IMR-90 (cell line): ENCODE measurements around the gene CDKN2D. TPM values are rescaled to one million over a fixed set of nuclear protein-coding genes. Genes with fewer than 3 reads are reported as not detected.
"Not testable (repeated sequence)": the region's sequence is repeated elsewhere in the genome, so short reads cannot be mapped to it uniquely, and the experiment has no call there.

ENCODE experiments used
- ATAC-seq: fragments of 200-7000 bp; cut with Tn5 transposase; 2 replicates; pipeline ENCODE4 v1.9.1; 2020; ENCODE audit warnings: low read depth, mild to moderate bottlenecking, moderate library complexity
- BruUV-seq: library from RNA; stranded (reverse); fragments of 400-500 nt; replicated peaks from 2 replicates; lab custom pipeline; 2021; lab: Mats Ljungman, UMichigan
- CTCF ChIA-PET: fragments of 300-600 bp; formaldehyde crosslinking; extraction: SDS; loops from one replicate; lab custom pipeline; 2021; ENCODE audit warnings: antibody characterized with exemption; lab: Yijun Ruan, JAX
- POLR2A ChIA-PET: fragments of 300-600 bp; sonication (Branson Sonifier 250); formaldehyde crosslinking; loops from one replicate; lab custom pipeline; 2022; ENCODE audit warnings: antibody characterized with exemption; ENCODE audit not compliant: unreplicated experiment; lab: Charles Lee
- DNase-seq: peaks from one replicate; pipeline ENCODE4 v3.0.0; 2013
- H2AFZ ChIP-seq: replicated peaks from 2 replicates; pipeline ENCODE3; 2013; ENCODE audit warnings: low read length, mild to moderate bottlenecking; ENCODE audit not compliant: poor library complexity
- H2AK5ac ChIP-seq: 2 replicates; pipeline ENCODE4 v1.6.1; 2013; ENCODE audit warnings: low read depth, low read length, inconsistent platforms
- H2AK9ac ChIP-seq: replicated peaks from 2 replicates; pipeline ENCODE3; 2013; ENCODE audit warnings: mild to moderate bottlenecking, low read depth, low read length, moderate library complexity; ENCODE audit not compliant: poor library complexity
- H2BK120ac ChIP-seq: 2 replicates; pipeline ENCODE4 v1.6.1; 2013; ENCODE audit warnings: low read depth, low read length, inconsistent platforms
- H2BK15ac ChIP-seq: 3 replicates; pipeline ENCODE4 v1.6.1; 2013; ENCODE audit warnings: low read depth, low read length, inconsistent platforms
- H2BK20ac ChIP-seq: 2 replicates; pipeline ENCODE4 v1.6.1; 2013; ENCODE audit warnings: low read depth, mild to moderate bottlenecking, inconsistent platforms, low read length, moderate library complexity
- H2BK5ac ChIP-seq: 2 replicates; pipeline ENCODE4 v1.6.1; 2013; ENCODE audit warnings: mild to moderate bottlenecking, low read depth, low read length, inconsistent platforms; ENCODE audit not compliant: poor library complexity, severe bottlenecking
- H3K14ac ChIP-seq: replicated peaks from 2 replicates; pipeline ENCODE4 v1.6.1; 2013; ENCODE audit warnings: low read depth, low read length, inconsistent platforms
- H3K18ac ChIP-seq: 2 replicates; pipeline ENCODE4 v1.6.1; 2013; ENCODE audit warnings: low read depth, low read length, control low read depth
- H3K23ac ChIP-seq: 2 replicates; pipeline ENCODE4 v1.6.1; 2013; ENCODE audit warnings: low read depth, low read length, inconsistent platforms
- H3K27ac ChIP-seq: 2 replicates; pipeline ENCODE4 v1.5.1; 2013; ENCODE audit warnings: mild to moderate bottlenecking, control low read depth, low read length; ENCODE audit not compliant: insufficient read depth
- H3K27me3 ChIP-seq: 2 replicates; pipeline ENCODE4 v1.6.1; 2013; ENCODE audit warnings: low read length; ENCODE audit not compliant: control insufficient read depth, insufficient read depth
- H3K36me3 ChIP-seq: 2 replicates; pipeline ENCODE4 v1.6.1; 2013; ENCODE audit warnings: low read length, mixed read lengths; ENCODE audit not compliant: control insufficient read depth, insufficient read depth
- H3K4ac ChIP-seq: 2 replicates; pipeline ENCODE4 v1.6.1; 2013; ENCODE audit warnings: low read depth, low read length, inconsistent platforms
- H3K4me1 ChIP-seq: 2 replicates; pipeline ENCODE4 v1.6.1; 2013; ENCODE audit warnings: low read length, mixed read lengths; ENCODE audit not compliant: control insufficient read depth, insufficient read depth
- H3K4me2 ChIP-seq: 2 replicates; pipeline ENCODE4 v1.6.1; 2013; ENCODE audit warnings: low read depth, mild to moderate bottlenecking, control low read depth, low read length, moderate library complexity
- H3K4me3 ChIP-seq: 2 replicates; pipeline ENCODE4 v1.5.1; 2013; ENCODE audit warnings: low read depth, mild to moderate bottlenecking, control low read depth, low read length, moderate library complexity; ENCODE audit not compliant: insufficient read depth
- H3K56ac ChIP-seq: 2 replicates; pipeline ENCODE4 v1.6.1; 2013; ENCODE audit warnings: low read length, inconsistent platforms; ENCODE audit not compliant: insufficient read depth; ENCODE audit errors: extremely low read depth
- H3K79me1 ChIP-seq, 2 experiments: 2 replicates each; pipeline ENCODE4 v1.6.1; 2013; ENCODE audit warnings: low read length in 2 of 2, inconsistent platforms in 1 of 2, low read depth in 1 of 2
- H3K9ac ChIP-seq: 2 replicates; pipeline ENCODE4 v1.6.1; 2013; ENCODE audit warnings: low read depth, low read length, control low read depth
- H3K9me1 ChIP-seq: 2 replicates; pipeline ENCODE4 v1.6.1; 2013; ENCODE audit warnings: low read length, inconsistent platforms; ENCODE audit not compliant: insufficient read depth
- H3K9me3 ChIP-seq: 2 replicates; pipeline ENCODE4 v1.6.1; 2013; ENCODE audit warnings: low read length; ENCODE audit not compliant: control insufficient read depth, insufficient read depth
- H4K20me1 ChIP-seq: 2 replicates; pipeline ENCODE4 v1.6.1; 2013; ENCODE audit warnings: low read length, inconsistent platforms; ENCODE audit not compliant: insufficient read depth
- H4K5ac ChIP-seq: 2 replicates; pipeline ENCODE4 v1.6.1; 2013; ENCODE audit warnings: mild to moderate bottlenecking, low read depth, low read length, control low read depth
- H4K8ac ChIP-seq, 2 experiments: 2 replicates each; pipeline ENCODE4 v1.6.1; 2013; ENCODE audit warnings: low read depth in 2 of 2, low read length in 2 of 2, control low read depth in 1 of 2, inconsistent platforms in 1 of 2
- H4K91ac ChIP-seq: 2 replicates; pipeline ENCODE4 v1.6.1; 2013; ENCODE audit warnings: low read depth, low read length, inconsistent platforms; ENCODE audit not compliant: insufficient read depth
- WGBS, 2 experiments: methylation state at CpG; one replicate each; pipeline versions ENCODE4 v1.1.5 to v1.1.7; 2013; ENCODE audit warnings: missing lambda C conversion rate in 2 of 2; ENCODE audit not compliant: insufficient read length in 1 of 2; ENCODE audit errors: extremely low coverage in 2 of 2; 5-methylcytosine and 5-hydroxymethylcytosine counted together
- dilution Hi-C: fragments of 300-500 bp; cut with HindIII; formaldehyde crosslinking; loops from one replicate; pipeline ENCODE4 v1.14.3; 2018; ENCODE audit warnings: low sequenced_read_pairs; ENCODE audit not compliant: unreplicated experiment
- in situ Hi-C: fragments of 300-500 bp; cut with MboI; formaldehyde crosslinking; loops from 3 replicates; pipeline ENCODE4 v1.14.3; 2019; ENCODE audit warnings: low sequenced_read_pairs, inconsistent platforms, mixed read lengths
- intact Hi-C: fragments of 100-400 bp; cut with micrococcal nuclease; formaldehyde crosslinking; loops from 2 replicates; pipeline ENCODE4 v1.10.0; 2022
- polyA plus RNA-seq, 3 experiments: library from polyadenylated mRNA; depleted of rRNA; stranded (reverse); fragments of >200 nt; gene quantifications; 2 replicates each; pipeline ENCODE4 v1.2.3, GENCODE V29; 2012; ENCODE audit warnings: low replicate concordance in 1 of 3
- total RNA-seq: library from RNA; depleted of rRNA; stranded (reverse); fragments of >200 nt; gene quantifications from 2 replicates; pipeline ENCODE4 v1.2.3, GENCODE V29; 2012

Gene CDKN2D
- total and polyA plus RNA-seq, 2 of the 4 experiments (the other 2 are of a cell fraction) = 3.6 to 8.5 TPM

DNA sequence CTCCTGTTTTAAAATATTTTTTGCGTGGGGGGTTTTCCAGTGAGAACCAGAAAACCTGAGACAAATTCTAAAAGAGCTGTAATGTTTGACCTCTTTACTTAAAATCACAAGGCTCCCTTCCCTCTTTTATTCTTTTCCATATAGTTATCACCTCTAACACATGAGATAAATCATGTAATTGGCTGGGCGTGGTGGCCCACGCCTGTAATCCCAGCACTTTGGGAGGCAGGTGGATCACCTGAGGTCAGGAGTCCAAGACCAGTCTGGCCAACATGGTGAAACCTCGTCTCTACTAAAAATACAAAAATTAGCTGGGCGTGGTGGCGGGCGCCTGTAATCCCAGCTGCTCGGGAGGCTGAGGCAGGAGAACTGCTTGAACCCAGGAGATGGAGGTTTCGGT, 17.8 kb downstream of the CDKN2D start:
- POLR2A ChIA-PET = interaction anchor here (0.6 kb wide), 1 partner anchor 58 kb away, joined by 3 read pairs; no protein-coding TSS in a partner anchor
- peaks cover 8 to 26% of the 10 kb centered on the region in 2 experiments; a peak in 3 of 4 replicates for H3K79me1 ChIP-seq
- BruUV-seq, H2BK5ac ChIP-seq, ATAC-seq, H2AK9ac ChIP-seq, dilution Hi-C loops, H4K5ac ChIP-seq, H4K91ac ChIP-seq, H3K4me2 ChIP-seq, H3K4me1 ChIP-seq, DNase-seq, intact Hi-C loops, H3K4ac ChIP-seq, H2BK20ac ChIP-seq, H3K27me3 ChIP-seq, H3K23ac ChIP-seq, H3K9me3 ChIP-seq, H2AFZ ChIP-seq, H4K8ac ChIP-seq, H3K9ac ChIP-seq, H3K18ac ChIP-seq, in situ Hi-C loops, H2AK5ac ChIP-seq, CTCF ChIA-PET, H2BK120ac ChIP-seq, H3K9me1 ChIP-seq, H3K56ac ChIP-seq, H4K20me1 ChIP-seq, H3K4me3 ChIP-seq, H3K14ac ChIP-seq, H3K27ac ChIP-seq, H2BK15ac ChIP-seq: not testable (repeated sequence)
- peaks cover 69% of the 10 kb centered on the region for H3K36me3 ChIP-seq
- no CpG with 5 or more reads among the region's 9 CpGs for WGBS, 2 experiments
